Measurements from ENCODE around the gene GLT8D1.
A peak's percentile ranks its signal among the peaks of the same experiment; 100 is the strongest.

The GLT8D1 gene

GRCh38 chr3:52712291-52713212, 7.0 kb upstream of the GLT8D1 start:
- DNase-seq: no peak

DNA sequence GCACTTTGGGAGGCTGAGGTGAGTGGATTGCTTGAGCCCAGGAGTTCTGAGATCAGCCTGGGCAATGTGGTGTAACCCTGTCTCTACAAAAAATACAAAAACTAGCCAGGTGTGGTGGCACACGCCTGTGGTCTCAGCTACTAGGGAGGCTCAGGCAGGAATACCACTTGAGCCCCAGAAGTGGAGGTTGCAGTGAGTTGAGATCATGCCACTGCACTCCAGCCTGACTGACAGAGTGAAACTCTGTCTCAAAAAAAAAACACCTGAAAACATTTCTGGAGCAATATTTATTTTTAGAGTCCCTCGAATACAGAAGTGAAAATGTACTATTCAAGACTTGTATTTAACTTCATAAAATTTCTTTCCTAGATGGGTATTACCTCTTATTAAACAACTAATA, 4.9 kb upstream of the GLT8D1 start:
- DNase-seq: no peak

- DNase-seq: no peak
Measured at GRCh38 chr3:52707585-52707984, 2.0 kb upstream of the GLT8D1 start.

GRCh38 chr3:52705438-52705687, 228 bp downstream of the GLT8D1 start:
- DNase-seq: no peak

GRCh38 chr3:52704611-52705437, 767 bp downstream of the GLT8D1 start:
- DNase-seq: no peak

- DNase-seq: no peak
Measured at GRCh38 chr3:52703341-52703740, 2.2 kb downstream of the GLT8D1 start.

DNA sequence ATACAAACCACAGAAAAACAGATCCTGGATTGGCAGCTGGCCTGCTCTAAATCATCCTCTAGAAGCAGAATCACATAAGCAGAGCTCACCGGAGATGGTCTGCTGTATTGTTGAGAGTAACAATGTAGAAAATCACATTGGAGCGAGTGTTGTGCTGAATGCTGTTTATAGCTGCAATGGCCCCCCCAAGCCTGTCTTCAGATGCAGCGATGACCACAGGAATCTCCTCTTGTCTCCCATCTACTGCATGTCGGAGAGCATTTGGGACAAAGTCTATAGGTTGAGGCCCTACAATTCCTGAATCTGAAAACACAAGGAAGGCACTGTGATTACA, 8.0 kb downstream of the GLT8D1 start:
- DNase-seq: no peak

DNA sequence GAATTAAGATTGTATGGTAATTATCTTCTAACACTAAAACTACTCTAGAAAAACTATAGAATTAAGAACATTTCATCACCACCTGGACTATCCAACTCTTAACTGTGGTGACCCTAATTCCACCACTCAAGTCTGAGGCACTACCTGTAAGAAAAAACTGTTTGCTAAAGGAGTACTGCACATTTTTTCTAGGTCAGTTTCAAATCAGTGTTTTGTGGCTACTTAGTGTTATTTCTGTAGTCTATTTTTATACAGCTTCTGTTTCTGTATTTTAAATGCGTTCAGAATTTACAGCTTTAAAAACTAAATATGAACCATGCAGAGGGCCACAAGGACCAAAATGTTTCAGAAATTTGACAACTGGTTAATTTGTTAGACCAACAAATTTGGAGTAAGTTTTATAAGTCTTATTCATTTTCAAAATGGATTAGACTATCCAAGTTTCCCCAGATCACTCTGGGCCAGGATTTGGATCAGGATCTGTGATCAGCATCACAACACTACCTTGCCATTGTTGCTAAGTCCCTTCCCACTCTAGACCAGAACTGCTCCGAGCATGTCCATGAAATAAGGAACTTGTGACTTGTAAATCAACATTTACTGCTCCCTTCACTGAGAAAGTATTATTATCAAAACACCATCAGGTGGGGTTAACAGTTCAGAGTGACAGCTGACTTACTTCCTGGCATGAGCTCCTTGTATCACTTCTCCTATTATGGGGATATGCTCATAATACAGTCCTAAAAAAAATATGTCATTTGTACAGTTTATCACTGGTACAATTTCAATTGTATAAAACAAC, 8.6 kb downstream of the GLT8D1 start:
- no peak for DNase-seq

- DNase-seq: no peak
Measured at GRCh38 chr3:52695798-52696671, 9.6 kb downstream of the GLT8D1 start.

DNA sequence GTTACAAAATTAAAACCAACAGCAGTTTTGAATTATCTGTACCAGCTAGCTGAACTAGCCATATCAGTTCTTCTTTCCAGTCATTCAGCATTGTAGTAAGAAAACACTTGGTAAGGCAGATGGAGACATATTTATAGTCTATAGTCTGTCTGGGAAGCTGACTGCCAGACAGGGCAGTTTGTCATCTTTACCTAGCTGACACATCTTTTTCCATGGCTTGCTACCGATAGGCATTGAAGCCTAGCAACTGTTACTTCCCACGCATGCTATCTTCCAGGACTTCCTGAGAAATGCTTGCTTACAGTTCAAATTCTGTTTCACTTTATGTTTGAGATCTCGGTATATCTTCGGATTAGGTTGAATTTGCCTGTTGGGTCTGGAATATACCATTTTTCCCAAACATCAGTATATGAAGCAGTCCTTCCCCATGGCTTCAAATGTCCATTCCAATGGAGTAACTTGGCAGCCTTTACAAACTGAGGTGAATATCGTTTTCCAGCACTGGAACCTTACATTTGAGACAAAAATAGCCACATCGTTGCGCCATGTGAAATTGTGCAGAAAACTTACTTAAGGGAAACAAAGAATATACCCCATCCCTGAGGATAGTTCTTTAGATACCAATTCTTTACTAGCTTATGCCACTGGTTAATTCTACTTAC, 10.9 kb downstream of the GLT8D1 start:
- DNase-seq: no peak

DNA sequence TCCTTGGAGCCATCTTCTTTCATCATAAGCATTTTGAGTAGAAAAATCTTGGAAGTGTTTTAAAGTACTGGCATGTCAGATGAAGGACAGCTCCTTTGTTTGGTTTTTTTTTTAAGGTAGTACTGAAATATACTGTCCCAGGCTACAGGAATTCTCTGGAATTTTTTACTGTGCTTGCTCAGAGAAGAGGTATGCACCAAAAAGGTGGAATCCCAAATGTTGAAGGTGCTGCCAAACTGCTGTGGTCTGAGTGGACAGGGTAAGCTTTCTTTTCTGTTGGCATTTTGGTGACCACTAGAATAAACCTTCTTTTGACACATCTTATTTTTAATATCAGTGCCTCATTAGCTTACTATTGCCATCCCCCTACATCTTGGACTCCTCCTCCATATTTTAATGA, 12.5 kb downstream of the GLT8D1 start:
- DNase-seq: no peak

GRCh38 chr3:52690560-52690959, 15.0 kb downstream of the GLT8D1 start:
- DNase-seq: no peak

DNA sequence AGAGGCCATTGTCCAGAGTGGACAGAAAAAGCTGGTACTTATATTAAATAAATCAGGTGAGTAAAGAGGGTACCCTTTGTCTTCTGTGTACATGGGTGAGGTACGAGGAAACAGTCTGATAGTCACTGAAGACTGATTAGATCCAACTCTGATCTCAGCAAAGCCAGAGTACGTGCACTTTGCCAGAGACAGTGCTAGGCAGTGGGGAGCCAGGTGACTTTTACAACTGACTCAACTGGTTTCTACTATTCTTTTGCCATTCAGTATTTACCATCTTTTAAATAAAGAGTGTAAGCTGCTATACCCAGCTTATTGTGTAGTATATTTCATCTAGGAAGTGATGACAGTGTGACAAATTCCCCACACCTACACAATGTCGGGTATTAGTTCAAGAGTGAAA, 16.4 kb downstream of the GLT8D1 start:
- DNase-seq: no peak

GRCh38 chr3:52688266-52688665, 17.3 kb downstream of the GLT8D1 start:
- no peak for DNase-seq

- DNase-seq: peak; percentile 86
Measured at GRCh38 chr3:52685709-52686691, 19.6 kb downstream of the GLT8D1 start, which contains the start of the genes GNL3 and PBRM1. GNL3 (plus strand) TSS chr3:52686032; CDS start chr3:52686093, 61 bp downstream. PBRM1 (minus strand) TSS chr3:52685913.

- DNase-seq: peak; percentile 72
Measured at GRCh38 chr3:52685285-52685708, 20.3 kb downstream of the GLT8D1 start.

- no peak for DNase-seq
Measured at GRCh38 chr3:52684184-52684583, 21.4 kb downstream of the GLT8D1 start.

DNA sequence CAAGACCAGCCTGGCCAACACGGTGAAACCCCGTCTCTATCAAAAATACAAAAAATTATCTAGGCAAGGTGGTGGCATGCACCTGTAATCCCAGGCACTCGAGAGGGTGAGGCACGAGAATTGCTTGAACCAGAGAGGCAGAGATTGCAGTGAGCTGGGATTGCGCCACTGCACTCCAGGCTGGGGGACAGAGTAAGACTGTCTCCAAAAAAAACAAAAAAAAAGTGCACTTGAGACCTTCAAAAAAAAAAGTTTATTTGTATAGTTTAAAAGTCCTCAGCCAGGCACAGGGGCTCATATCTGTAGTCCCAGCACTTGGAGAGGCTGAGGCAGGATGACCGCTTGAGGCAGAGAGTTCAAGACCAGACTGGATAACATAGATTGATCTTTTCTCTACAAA, 22.0 kb downstream of the GLT8D1 start:
- DNase-seq: no peak

- DNase-seq: no peak
Measured at GRCh38 chr3:52682016-52682415, 23.6 kb downstream of the GLT8D1 start.

- no peak for DNase-seq
Measured at GRCh38 chr3:52681596-52681995, 24.0 kb downstream of the GLT8D1 start.

Data from T-helper 9 cell (primary cell).